Spleen (tissue), 11 donors: ENCODE data around the gene EML3. TPM values are rescaled to one million over a fixed set of nuclear protein-coding genes. Genes with fewer than 3 reads are reported as not detected.

Source experiments
- DNase-seq: peaks from one replicate; pipeline ENCODE4 v3.0.0-alpha.2; 2020
- H3K27ac ChIP-seq, 8 donors: fragments of 200-600 bp; sonication (generic) in 7 of 8; 1 replicate in 4 of 8; 2 replicates in 4 of 8; pipeline versions ENCODE4 v1.5.0 to v1.8.0; 2016 to 2021; ENCODE audit warnings: inconsistent platforms in 4 of 8, mild to moderate bottlenecking in 4 of 8, moderate library complexity in 1 of 8
- H3K27me3 ChIP-seq, 7 donors: fragments of 200-600 bp; sonication (generic) in 6 of 7; replicated peaks in 1 of 7; 1 replicate in 4 of 7; 2 replicates in 3 of 7; pipeline versions ENCODE4 v1.5.0 to v1.8.0; 2016 to 2021; ENCODE audit warnings: inconsistent platforms in 3 of 7, mild to moderate bottlenecking in 1 of 7
- H3K36me3 ChIP-seq, 6 donors: fragments of 200-600 bp; sonication (generic) in 5 of 6; 1 replicate in 4 of 6; 2 replicates in 2 of 6; pipeline versions ENCODE4 v1.5.0 to v1.8.0; 2016 to 2021; ENCODE audit warnings: inconsistent platforms in 2 of 6
- H3K4me1 ChIP-seq, 6 donors: fragments of 200-600 bp; sonication (generic) in 5 of 6; 1 replicate in 3 of 6; 2 replicates in 3 of 6; pipeline versions ENCODE4 v1.5.0 to v1.8.0; 2016 to 2021; ENCODE audit warnings: inconsistent platforms in 3 of 6
- H3K4me3 ChIP-seq, 8 donors: fragments of 200-600 bp; sonication (generic) in 7 of 8; 1 replicate in 4 of 8; 2 replicates in 4 of 8; pipeline versions ENCODE4 v1.5.0 to v1.8.0; 2016 to 2021; ENCODE audit warnings: inconsistent platforms in 4 of 8, mild to moderate bottlenecking in 4 of 8, moderate library complexity in 2 of 8
- H3K9me3 ChIP-seq, 8 donors: fragments of 200-600 bp; sonication (generic) in 7 of 8; 1 replicate in 4 of 8; 2 replicates in 4 of 8; pipeline versions ENCODE4 v1.5.0 to v1.8.0; 2016 to 2021; ENCODE audit warnings: inconsistent platforms in 4 of 8
- POLR2A ChIP-seq, 3 donors: fragments of 450-650 bp; IDR thresholded peaks; one replicate each; pipeline ENCODE4 v1.5.1; 2017; ENCODE audit warnings: antibody characterized with exemption in 3 of 3, mild to moderate bottlenecking in 1 of 3
- POLR2AphosphoS5 ChIP-seq, 3 donors: sonication (generic); formaldehyde crosslinking; IDR thresholded peaks; one replicate each; pipeline ENCODE4 v1.5.1; 2017; ENCODE audit warnings: antibody characterized with exemption in 3 of 3
- WGBS, 5 donors: extraction: QIAGEN DNeasy Blood & Tissue Kit in 3 of 5; methylation state at CpG; one replicate each; pipeline versions ENCODE4 v1.1.5 to v1.1.7; 2013 to 2018; 5-methylcytosine and 5-hydroxymethylcytosine counted together
- intact Hi-C: fragments of 100-400 bp; cut with DNase I; formaldehyde crosslinking; loops from one replicate; pipeline ENCODE4 v1.15.0; 2023; ENCODE audit warnings: low total_unique reads
- polyA plus RNA-seq, 3 donors: library from polyadenylated mRNA; stranded (reverse); fragments of 200-250 nt; gene quantifications; one replicate each; pipeline ENCODE4 v1.2.1, GENCODE V29; 2013
- total RNA-seq, 7 donors: library from RNA; depleted of rRNA in 3 of 7; stranded (reverse); fragments of >200 nt in 3 of 7; fragmentation: NEBNext Ultra II Directional in 4 of 7; extraction: Animal tissue kit (Norgen Biotek cat#: 25700) in 4 of 7; gene quantifications; one replicate each; pipeline versions ENCODE4 v1.1.0 to v1.2.1, GENCODE V29; 2016 to 2021
- TF ChIP-seq, protein P1 (sequence below), 11 experiments: fragments of 200-600 bp in 7 of 11; fragments of 450-650 bp in 4 of 11; sonication (generic) in 4 of 11; IDR thresholded peaks in 8 of 11; conservative IDR thresholded peaks in 3 of 11; 1 replicate in 7 of 11; 2 replicates in 4 of 11; pipeline versions ENCODE4 v1.4.0 to v1.8.0; 2016 to 2021; ENCODE audit warnings: antibody characterized with exemption in 11 of 11, inconsistent platforms in 4 of 11, mild to moderate bottlenecking in 1 of 11
- donor health status: healthy with polysubstance abuse.
- donor health status: DM: no; HTN: no; CAD: no; lungs with moderate emphysema.
- donor health status: DM: no; HTN: no; CAD: no.
- donor health status: Bipolar disorder and iron deficiency.
- donor health status: healthy.
- donor health status: DM: no; HTN: no; CAD: no.
- donor health status: DM: yes; HTN: yes; CAD: no.

Gene EML3
- total and polyA plus RNA-seq, 10 donors: 46.7 to 159 (median 112) TPM

DNA sequence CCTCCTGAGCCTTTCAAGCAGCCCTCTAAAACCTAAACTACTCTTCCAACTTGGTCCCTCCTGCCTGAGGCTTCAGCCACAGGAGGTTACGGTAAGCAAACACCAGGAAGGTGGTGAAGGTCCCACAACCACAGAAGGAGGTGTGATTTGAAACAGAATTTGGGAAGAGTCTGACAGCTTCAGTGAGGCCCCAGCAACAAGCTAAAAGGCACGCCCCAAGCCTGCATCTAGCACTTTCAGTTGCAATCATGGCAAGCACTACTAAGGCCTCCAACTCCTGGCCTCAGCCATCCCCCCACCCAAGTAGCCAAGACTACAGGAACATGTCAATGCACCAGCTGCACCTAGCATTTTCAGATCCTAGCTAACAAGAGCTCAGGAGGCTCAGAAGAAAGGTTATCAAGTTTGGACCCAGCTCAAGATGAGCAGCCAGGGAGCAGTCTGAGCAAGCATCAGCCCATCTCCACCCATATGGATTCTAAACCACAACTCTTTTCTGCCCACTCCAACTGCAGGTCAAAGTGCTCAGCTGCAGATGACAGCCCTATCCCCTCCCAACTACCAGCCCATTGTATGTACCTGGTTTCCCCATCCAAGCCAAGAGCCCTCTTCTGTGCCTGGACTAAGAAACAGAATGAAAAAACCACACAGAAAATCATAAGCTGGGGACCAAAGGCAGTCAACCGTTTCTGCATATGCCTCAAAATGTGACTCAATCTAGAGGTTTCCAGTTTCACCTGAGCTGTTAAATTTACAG, 55.5 kb downstream of the EML3 start:
- TF ChIP-seq, protein P1, sequence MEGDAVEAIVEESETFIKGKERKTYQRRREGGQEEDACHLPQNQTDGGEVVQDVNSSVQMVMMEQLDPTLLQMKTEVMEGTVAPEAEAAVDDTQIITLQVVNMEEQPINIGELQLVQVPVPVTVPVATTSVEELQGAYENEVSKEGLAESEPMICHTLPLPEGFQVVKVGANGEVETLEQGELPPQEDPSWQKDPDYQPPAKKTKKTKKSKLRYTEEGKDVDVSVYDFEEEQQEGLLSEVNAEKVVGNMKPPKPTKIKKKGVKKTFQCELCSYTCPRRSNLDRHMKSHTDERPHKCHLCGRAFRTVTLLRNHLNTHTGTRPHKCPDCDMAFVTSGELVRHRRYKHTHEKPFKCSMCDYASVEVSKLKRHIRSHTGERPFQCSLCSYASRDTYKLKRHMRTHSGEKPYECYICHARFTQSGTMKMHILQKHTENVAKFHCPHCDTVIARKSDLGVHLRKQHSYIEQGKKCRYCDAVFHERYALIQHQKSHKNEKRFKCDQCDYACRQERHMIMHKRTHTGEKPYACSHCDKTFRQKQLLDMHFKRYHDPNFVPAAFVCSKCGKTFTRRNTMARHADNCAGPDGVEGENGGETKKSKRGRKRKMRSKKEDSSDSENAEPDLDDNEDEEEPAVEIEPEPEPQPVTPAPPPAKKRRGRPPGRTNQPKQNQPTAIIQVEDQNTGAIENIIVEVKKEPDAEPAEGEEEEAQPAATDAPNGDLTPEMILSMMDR (IDR thresholded peaks at IDR 0.05 in 8 of 11, conservative IDR thresholded peaks at IDR 0.05 in 3 of 11): no peak
- TF ChIP-seq POLR2A (IDR thresholded peaks at IDR 0.05): no peak
- TF ChIP-seq POLR2AphosphoS5 (IDR thresholded peaks at IDR 0.05): peak in 1 of 3 donors; percentile 57
- Histone ChIP-seq H3K27me3 (no peaks in the 10 kb centered on the region), H3K36me3 (peaks cover 0 to 49% (median 35%) of the 10 kb centered on the region in 6 donors), H3K27ac (peak overlapping the region; percentile 82 to 95 (median 88)), H3K4me3 (peak overlapping the region in 1 of 8 donors; percentile 52), H3K9me3 (no peaks in the 10 kb centered on the region), H3K4me1 (peaks cover 67 to 98% (median 78%) of the 10 kb centered on the region in 6 donors)
- 15 to 32% (median 21%) methylated on average over 3 of the region's 3 CpGs for WGBS, 5 donors
- intact Hi-C loops: no loop called here
- no peak for DNase-seq

DNA sequence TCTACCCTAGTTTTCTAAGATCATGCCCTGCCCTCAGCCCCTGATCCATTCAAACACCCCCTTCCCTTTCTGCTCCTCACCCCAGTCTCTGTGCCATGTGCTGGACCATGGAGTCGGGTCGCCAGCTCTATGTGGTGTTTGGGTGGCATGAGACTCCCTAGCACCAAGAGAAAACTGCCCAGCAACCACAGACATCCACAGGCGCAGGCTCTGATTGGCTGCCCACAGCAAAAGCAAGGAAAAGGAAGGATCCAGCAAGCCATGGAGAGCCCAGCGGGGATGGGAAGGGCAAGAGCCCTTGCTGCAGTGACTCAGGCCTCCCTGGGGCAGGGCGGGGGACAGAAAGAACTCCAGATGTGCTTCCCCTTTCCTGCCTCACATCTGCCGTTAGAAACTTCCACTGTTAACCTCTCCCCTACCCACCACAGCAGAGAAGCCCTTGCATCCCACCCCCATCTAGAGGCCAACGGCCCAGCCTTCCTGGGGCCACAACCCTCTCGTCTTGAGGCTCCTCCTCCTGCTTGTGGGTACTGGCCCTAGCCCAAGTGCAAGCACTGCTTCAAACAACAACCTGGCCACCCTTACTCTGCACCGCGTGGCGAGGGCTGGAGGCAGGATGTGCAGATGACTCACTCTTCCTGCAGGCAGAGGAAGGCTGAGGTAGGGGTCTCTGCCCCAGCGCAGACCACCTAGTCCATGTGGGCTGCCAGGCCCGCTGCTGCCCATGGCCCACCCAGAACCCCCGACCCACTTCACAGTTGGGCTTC, 56.3 kb downstream of the EML3 start:
- intact Hi-C loops: no loop called here
- peak; percentile 96 for DNase-seq
- WGBS, 5 donors: 2 to 6% (median 3%) methylated on average over 12 to 14 of the region's 14 CpGs
- H3K27me3 ChIP-seq: no peaks in the 10 kb centered on the region
- H3K9me3 ChIP-seq: no peaks in the 10 kb centered on the region
- TF ChIP-seq POLR2AphosphoS5 (IDR thresholded peaks at IDR 0.05) (peak; percentile 83 to 89 (median 87)), POLR2A (IDR thresholded peaks at IDR 0.05) (no peak)
- peaks cover 75 to 99% (median 86%) of the 10 kb centered on the region in 6 donors for H3K4me1 ChIP-seq
- H3K27ac ChIP-seq: peak overlapping the region; percentile 82 to 95 (median 88)
- H3K36me3 ChIP-seq: peaks cover 0 to 42% (median 29%) of the 10 kb centered on the region in 6 donors
- peak overlapping the region in 3 of 8 donors; percentile 6 to 52 (median 11) for H3K4me3 ChIP-seq

DNA sequence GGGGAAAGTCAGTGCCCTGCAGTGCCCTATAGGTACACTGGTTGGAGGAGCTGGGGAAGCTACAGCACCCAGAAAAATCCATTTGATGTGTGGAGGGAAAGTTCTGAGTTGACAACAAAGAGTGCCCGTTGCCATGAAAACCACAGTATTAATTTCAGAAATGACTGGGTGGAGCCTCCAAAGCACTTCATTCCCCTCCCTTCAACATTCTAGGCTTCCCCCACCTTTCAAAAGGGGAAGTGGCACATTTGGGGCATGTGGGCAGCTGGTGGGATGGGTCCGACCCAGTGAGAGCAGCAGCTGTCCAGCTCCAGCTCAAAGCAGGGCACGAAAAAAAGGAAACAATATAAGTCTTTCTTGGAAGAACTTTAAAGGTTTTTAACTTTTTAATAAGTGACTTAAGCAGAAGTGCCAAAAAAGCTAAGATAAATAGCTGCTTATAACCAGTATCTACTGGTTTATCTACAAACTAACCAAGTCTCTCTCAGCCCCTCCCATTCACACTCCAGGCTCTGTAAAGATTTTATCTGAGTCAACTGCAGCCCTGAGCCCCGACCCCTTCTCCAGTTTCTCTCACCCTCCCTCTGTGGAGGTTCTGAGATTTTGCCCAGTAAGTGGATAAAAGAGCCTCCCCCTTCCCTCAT, 57.0 kb downstream of the EML3 start:
- no peak for DNase-seq
- peak in 2 of 3 donors; percentile 54 to 56 for TF ChIP-seq POLR2AphosphoS5 (IDR thresholded peaks at IDR 0.05)
- TF ChIP-seq, protein P1 (IDR thresholded peaks at IDR 0.05 in 8 of 11, conservative IDR thresholded peaks at IDR 0.05 in 3 of 11): no peak
- Histone ChIP-seq H3K27me3 (no peaks in the 10 kb centered on the region), H3K9me3 (no peaks in the 10 kb centered on the region), H3K36me3 (peaks cover 0 to 35% (median 27%) of the 10 kb centered on the region in 6 donors), H3K4me3 (peak overlapping the region in 3 of 8 donors; percentile 6 to 52 (median 11)), H3K27ac (peak overlapping the region; percentile 82 to 95 (median 88)), H3K4me1 (peaks cover 72 to 100% (median 88%) of the 10 kb centered on the region in 6 donors)
- WGBS, 5 donors: 6 to 13% (median 8%) methylated on average over 4 of the region's 4 CpGs
- intact Hi-C loops: no loop called here

DNA sequence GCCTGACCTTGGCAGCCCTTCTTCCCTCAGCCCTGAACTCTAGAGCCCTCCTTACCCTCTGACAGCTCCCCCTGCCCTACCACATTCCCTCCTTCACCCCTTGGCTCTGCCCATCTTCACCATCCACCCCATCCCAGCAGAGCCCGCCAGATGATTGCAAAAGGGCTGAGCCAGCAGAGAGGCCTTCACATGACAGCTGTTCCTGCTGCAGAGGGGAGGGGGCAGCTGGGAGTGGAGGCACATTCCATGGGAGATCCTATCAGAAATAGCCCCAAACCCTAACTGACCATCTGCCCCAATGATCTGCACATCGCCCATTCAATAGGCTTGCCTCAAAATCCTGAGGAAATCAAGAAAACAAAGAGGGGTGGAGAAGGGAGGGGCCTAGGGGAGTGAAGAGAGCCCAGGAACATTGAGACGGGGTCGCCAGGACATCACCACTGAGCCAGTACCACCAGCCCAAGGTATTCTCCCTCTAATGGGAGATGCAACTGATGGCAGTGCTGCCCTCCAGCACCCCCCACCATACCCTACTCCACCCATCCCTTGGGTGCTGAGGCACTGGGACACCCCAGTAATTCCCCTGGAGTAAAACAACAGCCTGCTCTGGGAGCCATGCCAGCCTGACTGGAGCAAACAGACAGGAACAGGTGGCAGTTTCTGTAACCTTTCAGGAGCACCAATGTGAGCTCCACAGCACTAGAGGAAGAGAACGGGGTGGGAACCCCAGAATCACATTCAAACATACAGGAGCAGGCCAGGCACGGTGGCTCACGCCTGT, 58.0 kb downstream of the EML3 start:
- intact Hi-C loops: no loop called here

More for the DNA sequence above, 58.0 kb downstream of the EML3 start:
- Histone ChIP-seq H3K4me3 (no peak overlapping the region), H3K4me1 (peaks cover 68 to 100% (median 84%) of the 10 kb centered on the region in 6 donors), H3K9me3 (no peaks in the 10 kb centered on the region), H3K27ac (peak overlapping the region; percentile 82 to 95 (median 88)), H3K36me3 (peaks cover 0 to 25% (median 17%) of the 10 kb centered on the region in 6 donors), H3K27me3 (no peaks in the 10 kb centered on the region)
- 69 to 91% (median 82%) methylated on average over 7 of the region's 7 CpGs for WGBS, 5 donors
- TF ChIP-seq POLR2AphosphoS5 (IDR thresholded peaks at IDR 0.05): peak in 1 of 3 donors; percentile 6
- TF ChIP-seq, protein P1 (IDR thresholded peaks at IDR 0.05 in 8 of 11, conservative IDR thresholded peaks at IDR 0.05 in 3 of 11): no peak
- no peak for DNase-seq
